ENCODE data around the gene EEF1G. TPM values are rescaled to one million over a fixed set of nuclear protein-coding genes. Genes with fewer than 3 reads are reported as not detected.
"Not testable (repeated sequence)": the region's sequence is repeated elsewhere in the genome, so short reads cannot be mapped to it uniquely, and the experiment has no call there.

The EEF1G gene
- total and polyA plus RNA-seq, 2 donors = 863 to 1,468 TPM

DNA sequence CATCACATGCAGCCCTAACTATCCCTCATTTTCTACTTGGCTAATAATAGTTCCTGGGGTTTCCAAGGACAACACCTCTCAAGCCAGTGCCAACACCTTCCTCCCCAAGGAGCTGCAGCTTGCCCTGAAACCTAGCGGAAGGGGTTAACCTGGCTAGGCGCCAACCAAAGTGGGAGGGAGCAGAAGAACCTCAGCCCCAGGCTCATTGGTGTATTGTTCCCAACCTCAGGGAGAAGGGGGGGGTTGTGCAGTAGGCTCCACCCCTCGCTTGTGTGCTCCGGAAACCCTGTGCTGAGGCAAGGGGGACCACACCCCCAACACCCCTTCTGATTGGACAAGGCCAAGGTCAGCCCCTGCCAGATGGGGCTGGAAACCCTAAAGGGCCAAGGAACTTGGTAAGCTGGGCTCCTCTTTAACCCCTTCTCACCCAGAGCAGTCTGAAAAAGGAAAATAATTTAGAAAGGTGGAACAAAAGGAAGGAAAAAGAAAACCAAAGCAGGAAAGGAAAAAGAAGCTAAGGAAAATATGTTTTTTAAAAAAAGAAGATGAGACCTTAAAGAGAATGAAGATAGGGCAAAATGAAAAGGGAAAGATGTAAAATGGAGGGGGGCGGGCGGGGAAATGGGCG lies 25.5 kb upstream of the EEF1G start:
- no peak overlapping the region for H3K4me3 ChIP-seq (ENCODE audit: low read depth, low read length)
- WGBS = 35% methylated on average over 7 of the region's 7 CpGs

DNA sequence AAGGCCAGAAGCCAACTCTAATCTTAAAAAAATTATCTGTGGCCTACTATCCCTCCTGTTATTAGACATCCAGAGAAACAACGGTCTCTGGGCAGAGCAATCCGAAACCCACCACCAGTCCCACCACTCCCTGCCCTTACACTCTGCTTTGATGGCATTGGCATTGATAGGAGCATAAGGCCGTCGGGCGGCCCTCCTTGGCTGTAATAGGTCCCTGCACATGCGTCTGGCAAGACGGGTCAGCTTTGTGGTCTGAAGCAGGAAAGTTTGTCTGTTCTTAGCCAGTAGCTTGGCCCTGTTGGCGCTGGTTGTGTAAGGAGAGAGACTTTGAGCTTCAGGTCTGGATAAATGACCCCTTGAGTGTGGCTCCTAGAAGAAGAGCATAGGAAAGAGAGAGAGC lies 21.4 kb upstream of the EEF1G start:
- DNase-seq (ENCODE audit: extremely low spot score) = no peak
- Histone ChIP-seq H3K27ac (ENCODE audit: low read depth) (no peak overlapping the region), H3K36me3 (ENCODE audit: insufficient read depth) (no peaks in the 10 kb centered on the region), H3K4me3 (ENCODE audit: low read depth, low read length) (no peak overlapping the region), H3K4me1 (ENCODE audit: insufficient read depth) (no peaks in the 10 kb centered on the region)
- 85% methylated on average over 8 of the region's 8 CpGs for WGBS

More for the DNA sequence above, 25.5 kb upstream of the EEF1G start:
- Histone ChIP-seq H3K4me1 (ENCODE audit: insufficient read depth) (no peaks in the 10 kb centered on the region), H3K27ac (ENCODE audit: low read depth) (no peak overlapping the region), H3K36me3 (ENCODE audit: insufficient read depth) (no peaks in the 10 kb centered on the region)
- DNase-seq (ENCODE audit: extremely low spot score) = peak; percentile 88

DNA sequence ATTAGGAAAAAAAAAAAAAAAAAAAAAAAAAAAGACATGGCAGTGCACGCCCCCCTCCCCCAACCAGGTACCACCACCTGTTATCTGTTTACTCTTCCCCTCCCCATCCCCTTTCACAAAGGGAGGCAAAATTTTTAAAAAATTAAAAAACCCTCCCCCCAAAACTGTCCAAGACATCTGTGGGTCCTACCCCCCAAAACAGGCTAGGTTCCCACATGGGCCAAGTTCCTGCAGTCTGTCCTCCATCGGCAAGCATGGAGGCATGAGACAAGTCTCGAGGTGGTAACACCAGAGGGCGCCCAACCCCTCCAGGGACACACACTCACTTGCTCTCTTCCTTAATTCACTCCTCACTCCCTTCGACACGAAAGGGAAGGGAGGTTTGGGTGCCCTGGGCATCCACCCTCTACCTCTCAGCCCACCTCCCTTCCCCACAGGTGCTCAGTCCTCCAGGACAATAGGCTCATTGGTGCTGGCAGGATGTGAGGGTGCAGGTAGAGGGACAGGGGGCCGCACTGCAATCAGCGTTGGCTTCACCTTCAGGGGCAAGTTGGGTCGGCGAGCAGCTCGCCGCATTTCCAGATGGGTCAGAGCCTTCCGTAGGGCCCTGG lies 19.8 kb upstream of the EEF1G start:
- DNase-seq (ENCODE audit: extremely low spot score) = no peak
- WGBS = 50% methylated on average over 13 of the region's 13 CpGs
- Histone ChIP-seq H3K36me3 (ENCODE audit: insufficient read depth) (no peaks in the 10 kb centered on the region), H3K27ac (ENCODE audit: low read depth) (no peak overlapping the region), H3K4me3 (ENCODE audit: low read depth, low read length) (no peak overlapping the region), H3K4me1 (ENCODE audit: insufficient read depth) (no peaks in the 10 kb centered on the region)

DNA sequence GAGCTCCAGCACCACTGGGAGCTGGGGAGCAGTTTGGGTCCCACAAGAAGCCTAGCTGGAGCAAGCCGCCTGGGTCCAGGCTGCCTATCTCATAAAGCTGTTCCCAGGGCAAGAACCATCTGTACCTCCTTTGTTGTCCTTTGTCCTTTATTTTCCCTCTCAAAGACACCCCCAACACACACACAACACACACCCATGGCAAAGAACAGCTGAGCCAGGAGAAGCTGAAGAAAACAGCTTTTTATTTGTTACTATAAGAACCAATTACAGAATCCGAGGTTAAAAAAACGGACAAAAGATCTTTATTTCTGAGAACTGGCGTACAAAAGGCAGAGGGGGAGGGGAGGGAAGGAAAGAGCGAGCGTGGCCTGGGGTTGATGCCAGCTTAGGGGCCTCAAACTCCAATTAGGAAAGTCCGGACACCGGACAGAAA lies 19.3 kb upstream of the EEF1G start:
- WGBS = 73% methylated on average over 8 of the region's 8 CpGs
- no peak for DNase-seq (ENCODE audit: extremely low spot score)
- H3K4me3 ChIP-seq (ENCODE audit: low read depth, low read length) = no peak overlapping the region
- no peaks in the 10 kb centered on the region for H3K4me1 ChIP-seq (ENCODE audit: insufficient read depth)
- no peak overlapping the region for H3K27ac ChIP-seq (ENCODE audit: low read depth)
- no peaks in the 10 kb centered on the region for H3K36me3 ChIP-seq (ENCODE audit: insufficient read depth)

DNA sequence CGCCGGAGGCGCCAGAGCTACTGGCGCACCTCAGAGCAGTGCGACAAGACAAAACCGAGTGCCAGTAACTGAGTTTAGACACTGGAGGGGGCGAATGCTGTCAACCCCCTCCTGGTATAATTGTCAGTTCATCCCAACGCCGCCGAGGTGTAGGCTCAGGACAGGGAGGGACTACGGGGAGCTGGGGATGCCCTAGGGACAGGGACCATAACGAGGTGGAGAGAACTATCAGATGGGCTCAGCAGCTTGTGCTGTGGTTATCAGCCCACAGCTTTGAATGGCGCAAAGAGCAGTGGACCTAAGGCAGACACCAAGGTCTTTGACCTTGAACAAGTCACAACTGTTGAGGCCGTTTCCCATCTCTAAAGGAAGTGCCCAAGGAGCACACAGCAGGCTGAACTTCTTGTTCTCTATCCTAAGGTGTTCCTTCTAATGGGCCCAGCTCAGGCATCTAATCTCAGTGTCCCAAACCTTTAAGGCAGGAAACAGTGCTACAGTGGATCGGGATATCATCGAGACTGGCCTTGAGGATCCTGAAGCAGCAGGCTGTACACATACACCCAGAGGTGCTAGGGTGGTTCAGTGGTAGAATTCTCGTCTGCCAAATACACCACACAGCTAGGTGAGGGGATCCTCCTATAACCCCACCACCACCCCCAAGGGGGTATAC lies 18.6 kb upstream of the EEF1G start:
- Histone ChIP-seq H3K4me3 (ENCODE audit: low read depth, low read length) (peak overlapping the region; percentile 33), H3K27ac (ENCODE audit: low read depth) (peak overlapping the region; percentile 86), H3K36me3 (ENCODE audit: insufficient read depth) (peaks cover 4% of the 10 kb centered on the region), H3K4me1 (ENCODE audit: insufficient read depth) (no peaks in the 10 kb centered on the region)
- no peak for DNase-seq (ENCODE audit: extremely low spot score)
- 14% methylated on average over 17 of the region's 17 CpGs for WGBS

DNA sequence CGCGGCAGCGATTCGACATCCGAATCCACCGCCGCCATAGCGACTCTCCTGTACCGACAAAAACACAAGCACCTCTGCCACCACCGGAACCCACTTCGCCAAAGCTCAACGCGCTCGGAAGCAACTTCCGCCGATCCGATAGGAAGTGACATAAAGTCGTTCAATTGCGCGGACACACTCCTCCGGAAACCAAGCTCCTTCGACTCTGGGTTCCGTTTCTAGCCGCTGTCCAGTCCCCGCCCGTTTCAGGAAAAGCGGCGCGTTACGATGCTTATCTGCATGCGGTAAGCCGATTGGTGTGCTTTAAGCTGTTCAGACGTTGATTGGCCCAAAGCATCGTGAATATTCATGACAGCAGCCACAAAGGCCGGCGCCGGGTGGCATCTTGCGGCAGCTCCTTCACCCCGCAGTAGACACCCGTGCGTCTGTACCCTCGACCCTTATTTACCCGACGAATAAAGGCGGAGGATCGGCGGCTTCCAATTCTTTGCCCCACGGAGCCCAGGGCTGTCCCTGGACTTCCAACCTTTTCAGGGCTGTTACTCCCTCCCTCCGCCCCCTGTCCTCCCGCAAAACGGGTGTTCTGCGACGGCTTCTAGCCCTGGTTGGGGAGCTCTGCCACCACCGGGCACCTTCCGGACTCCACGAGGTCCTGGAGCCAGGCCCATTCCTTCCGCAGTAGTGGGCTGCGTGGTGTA lies 17.9 kb upstream of the EEF1G start, which contains the start of gene TUT1:
Gene TUT1 (minus strand): TSS at position 76 of the 698 bp plus-strand sequence. CDS start 38 bp downstream, at position 38.
- peaks cover 4% of the 10 kb centered on the region for H3K36me3 ChIP-seq (ENCODE audit: insufficient read depth)
- peak; percentile 97 for DNase-seq (ENCODE audit: extremely low spot score)
- H3K4me3 ChIP-seq (ENCODE audit: low read depth, low read length) = peak within 1 kb of the TSS; percentile 72
- H3K27ac ChIP-seq (ENCODE audit: low read depth) = peak within 1 kb of the TSS; percentile 90
- WGBS = under 1% methylated on average over 58 of the region's 58 CpGs
- no peaks in the 10 kb centered on the region for H3K4me1 ChIP-seq (ENCODE audit: insufficient read depth)

DNA sequence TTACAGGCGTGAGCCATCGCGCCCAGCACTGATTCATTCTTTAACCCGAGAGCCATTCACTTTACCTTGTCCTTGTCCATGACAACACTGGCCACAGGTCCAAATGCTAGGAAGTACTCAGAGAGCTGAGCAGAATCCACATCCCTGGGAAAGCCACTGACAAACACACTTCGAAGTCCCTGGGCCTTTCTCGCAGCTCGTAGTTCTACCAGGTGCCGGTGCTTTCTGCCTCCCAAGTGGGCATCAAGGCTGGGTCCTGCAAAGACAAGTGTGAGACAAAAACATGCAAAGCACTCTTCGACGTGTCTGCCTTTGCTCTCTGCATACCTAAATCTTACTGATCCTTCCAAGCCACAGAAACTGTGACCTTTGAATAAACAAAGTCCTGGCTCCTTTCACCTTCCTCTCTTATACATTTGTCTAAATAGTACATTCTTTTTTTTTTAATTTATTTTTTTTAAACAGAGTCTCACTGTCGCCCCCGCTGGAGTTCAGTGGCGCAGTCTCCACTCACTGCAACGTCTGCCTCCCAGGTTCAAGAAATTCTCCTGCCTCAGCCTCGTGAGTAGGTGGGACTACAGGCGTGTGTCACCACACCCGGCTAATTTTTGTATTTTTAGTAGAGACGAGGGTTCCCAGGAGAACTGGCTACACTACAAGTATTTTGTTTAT lies 15.4 kb upstream of the EEF1G start:
- Histone ChIP-seq H3K36me3 (ENCODE audit: insufficient read depth) (peaks cover 5% of the 10 kb centered on the region), H3K4me1 (ENCODE audit: insufficient read depth) (no peaks in the 10 kb centered on the region), H3K27ac (ENCODE audit: low read depth) (no peak overlapping the region), H3K4me3 (ENCODE audit: low read depth, low read length) (no peak overlapping the region)
- no peak for DNase-seq (ENCODE audit: extremely low spot score)
- 64% methylated on average over 18 of the region's 18 CpGs for WGBS

DNA sequence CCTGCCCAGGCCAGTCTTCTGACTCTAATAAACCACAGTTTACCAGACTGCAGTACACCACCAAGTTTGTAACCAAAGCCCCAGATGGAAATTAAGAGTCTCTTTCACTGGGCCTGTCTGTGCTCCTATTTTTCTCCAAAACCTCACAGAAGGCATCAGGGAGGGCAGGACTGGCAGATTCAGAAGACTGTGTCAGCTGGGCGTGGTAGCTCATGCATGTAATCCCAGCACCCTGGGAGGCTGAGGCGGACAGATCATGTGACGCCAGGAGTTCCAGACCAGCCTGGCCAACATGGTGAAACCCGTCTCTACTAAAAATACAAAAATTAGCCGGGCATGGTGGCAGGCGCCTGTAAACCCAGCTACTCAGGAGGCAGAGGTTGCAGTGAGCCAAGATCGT lies 11.7 kb upstream of the EEF1G start:
- H3K4me3 ChIP-seq (ENCODE audit: low read depth, low read length); H3K36me3 ChIP-seq (ENCODE audit: insufficient read depth): not testable (repeated sequence)

DNA sequence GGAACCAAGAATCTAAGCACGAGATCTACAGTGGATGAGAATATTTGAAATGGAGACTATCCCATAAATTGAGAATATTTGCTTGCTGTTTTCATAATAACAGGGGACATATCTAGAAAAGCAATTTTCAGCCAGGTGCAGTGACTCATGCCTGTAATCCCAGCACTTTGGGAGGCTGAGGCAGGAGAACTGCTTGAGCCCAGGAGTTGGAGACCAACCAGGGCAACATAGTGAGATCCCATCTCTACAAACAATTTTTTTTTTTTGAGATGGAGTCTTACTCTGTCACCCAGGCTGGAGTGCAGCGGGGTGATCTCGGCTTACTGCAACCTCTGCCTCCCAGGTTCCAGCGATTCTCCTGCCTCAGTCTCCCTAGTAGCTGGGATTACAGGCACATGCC lies 8.0 kb upstream of the EEF1G start:
- not testable (repeated sequence) for H3K27ac ChIP-seq (ENCODE audit: low read depth); H3K36me3 ChIP-seq (ENCODE audit: insufficient read depth); H3K4me3 ChIP-seq (ENCODE audit: low read depth, low read length); DNase-seq (ENCODE audit: extremely low spot score); H3K4me1 ChIP-seq (ENCODE audit: insufficient read depth)
- 97% methylated on average over 4 of the region's 4 CpGs for WGBS

More for the DNA sequence above, 11.7 kb upstream of the EEF1G start:
- WGBS = 95% methylated on average over 7 of the region's 7 CpGs
- not testable (repeated sequence) for H3K27ac ChIP-seq (ENCODE audit: low read depth); H3K4me1 ChIP-seq (ENCODE audit: insufficient read depth); DNase-seq (ENCODE audit: extremely low spot score)

DNA sequence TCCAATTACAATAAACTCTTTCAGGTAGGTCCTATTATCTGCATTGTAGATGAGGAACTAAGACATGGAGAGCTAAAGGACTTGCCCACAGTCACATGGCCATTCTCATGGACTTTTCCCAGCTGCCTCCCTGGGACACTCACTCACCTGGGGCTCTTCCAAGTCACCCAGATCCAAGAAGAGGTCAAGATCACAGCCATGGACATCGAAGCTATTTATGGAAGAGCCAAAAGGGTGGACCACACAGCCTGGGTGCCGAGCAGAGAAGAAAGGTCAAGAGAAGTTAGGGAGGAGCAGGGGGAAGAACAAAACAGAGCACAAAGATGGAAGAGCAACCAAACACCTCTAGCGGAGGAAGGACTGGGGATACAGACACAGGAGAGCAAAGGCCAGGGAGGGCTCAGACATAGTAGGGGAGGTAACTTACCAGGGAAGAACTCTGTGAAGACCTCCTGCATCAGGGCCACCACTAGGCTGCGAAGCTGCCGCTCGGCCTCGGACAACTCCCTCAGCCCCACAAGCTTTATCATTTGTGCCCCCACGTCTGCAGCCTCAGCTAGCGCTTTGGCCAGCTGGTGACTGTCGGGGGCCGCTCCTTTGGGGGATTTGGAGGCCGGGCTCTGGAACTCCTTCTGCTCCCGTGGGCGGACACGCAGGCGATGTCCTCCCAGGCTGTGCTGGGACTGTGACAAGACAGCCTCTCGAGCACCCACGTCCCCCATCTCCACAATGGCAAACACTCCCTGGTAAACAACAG lies 7.4 kb upstream of the EEF1G start:
- DNase-seq (ENCODE audit: extremely low spot score) = no peak
- H3K27ac ChIP-seq (ENCODE audit: low read depth) = no peak overlapping the region
- H3K4me1 ChIP-seq (ENCODE audit: insufficient read depth) = no peaks in the 10 kb centered on the region
- WGBS = 93% methylated on average over 18 of the region's 18 CpGs
- H3K4me3 ChIP-seq (ENCODE audit: low read depth, low read length) = no peak overlapping the region
- peaks cover 5% of the 10 kb centered on the region for H3K36me3 ChIP-seq (ENCODE audit: insufficient read depth)

DNA sequence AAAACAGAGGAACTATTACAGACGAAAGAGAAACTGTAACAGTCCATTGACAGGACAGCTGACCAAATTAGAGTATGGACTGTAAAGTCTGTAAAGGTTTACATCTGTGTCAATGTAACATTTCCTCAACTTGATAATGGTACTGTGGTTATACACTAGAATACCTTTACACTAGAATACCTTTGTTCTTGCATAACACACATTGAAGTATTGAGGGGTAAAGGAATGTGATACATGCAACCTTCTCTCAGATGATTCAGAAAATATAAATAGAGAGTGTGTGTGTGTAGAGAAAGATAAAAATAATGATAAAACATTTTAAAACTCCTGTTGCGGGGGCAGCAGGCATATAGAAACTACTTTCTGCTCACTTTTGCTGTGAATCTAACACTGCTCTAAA lies 5.6 kb upstream of the EEF1G start:
- DNase-seq (ENCODE audit: extremely low spot score) = no peak
- Histone ChIP-seq H3K4me1 (ENCODE audit: insufficient read depth) (no peaks in the 10 kb centered on the region), H3K36me3 (ENCODE audit: insufficient read depth) (peaks cover 4% of the 10 kb centered on the region), H3K27ac (ENCODE audit: low read depth) (no peak overlapping the region), H3K4me3 (ENCODE audit: low read depth, low read length) (no peak overlapping the region)
- 87% methylated on average over 2 of the region's 2 CpGs for WGBS

DNA sequence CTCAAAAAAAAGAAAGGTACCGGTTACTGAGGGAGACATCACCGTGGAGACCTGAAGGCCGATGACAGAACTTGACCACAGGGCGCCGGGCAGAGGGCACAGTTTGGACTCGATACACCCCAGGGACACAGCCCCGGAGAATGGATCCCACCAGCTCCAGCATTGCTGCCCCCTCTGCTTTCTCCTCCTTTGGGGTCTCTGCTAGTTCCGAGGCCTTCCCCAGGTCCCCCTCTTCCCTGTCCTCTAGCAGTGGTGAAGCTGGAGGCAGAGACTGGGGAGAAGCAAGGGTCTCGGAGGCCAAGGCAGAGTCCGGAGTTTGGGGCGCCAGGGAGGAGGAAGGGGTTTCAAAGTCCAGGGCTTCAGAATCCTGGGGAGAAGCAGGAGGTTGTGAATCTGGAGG lies 4.8 kb upstream of the EEF1G start:
- no peak overlapping the region for H3K27ac ChIP-seq (ENCODE audit: low read depth)
- WGBS = 94% methylated on average over 11 of the region's 11 CpGs
- H3K4me3 ChIP-seq (ENCODE audit: low read depth, low read length) = no peak overlapping the region
- no peaks in the 10 kb centered on the region for H3K4me1 ChIP-seq (ENCODE audit: insufficient read depth)
- no peak for DNase-seq (ENCODE audit: extremely low spot score)
- H3K36me3 ChIP-seq (ENCODE audit: insufficient read depth) = peaks cover 2% of the 10 kb centered on the region

Measured in urinary bladder (tissue), 4 donors.